ENCODE measurements around the gene MTAP. TPM values are rescaled to one million over a fixed set of nuclear protein-coding genes. Genes with fewer than 3 reads are reported as not detected.

MTAP gene
- total and polyA plus RNA-seq, 2 donors (not counting 1 experiment from before 2014, with no cell fraction given) = 9.8 to 38.4 TPM

DNA sequence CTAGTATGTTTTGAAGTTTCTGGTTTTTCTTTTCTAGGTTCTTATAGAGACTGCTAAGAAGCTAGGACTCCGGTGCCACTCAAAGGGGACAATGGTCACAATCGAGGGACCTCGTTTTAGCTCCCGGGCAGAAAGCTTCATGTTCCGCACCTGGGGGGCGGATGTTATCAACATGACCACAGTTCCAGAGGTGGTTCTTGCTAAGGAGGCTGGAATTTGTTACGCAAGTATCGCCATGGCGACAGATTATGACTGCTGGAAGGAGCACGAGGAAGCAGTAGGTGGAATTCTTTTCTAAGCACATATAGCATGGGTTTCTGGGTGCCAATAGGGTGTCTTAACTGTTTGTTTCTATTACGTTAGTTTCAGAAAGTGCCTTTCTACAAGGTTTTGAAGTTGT, 52.2 kb downstream of the MTAP start:
- peaks cover 5% of the 10 kb centered on the region for H3K4me1 Mint-ChIP-seq
- Histone ChIP-seq H3K9ac (ENCODE audit: low read length) (no peak overlapping the region), H4K20me1 (ENCODE audit: control insufficient read depth, insufficient read depth, low read length, poor library complexity, severe bottlenecking) (no peaks in the 10 kb centered on the region), H3K27ac (ENCODE audit: low read length in 2 of 2) (no peak overlapping the region), H2AFZ (ENCODE audit: insufficient read depth, low read depth, low read length, poor library complexity, severe bottlenecking) (no peak overlapping the region), H3K36me3 (replicated peaks in 1 of 2; ENCODE audit: control extremely low read depth in 1 of 2, control insufficient read depth in 1 of 2, extremely low read depth in 1 of 2, insufficient read depth in 2 of 2, low read length in 1 of 2) (peaks cover 10 to 48% of the 10 kb centered on the region in 2 experiments), H3K4me1 (ENCODE audit: control insufficient read depth in 2 of 2, insufficient read depth in 2 of 2, low read length in 2 of 2) (no peaks in the 10 kb centered on the region), H3K9me3 (ENCODE audit: control extremely low read depth in 1 of 3, control insufficient read depth in 2 of 3, insufficient read depth in 1 of 3, low read length in 2 of 3) (no peaks in the 10 kb centered on the region), H3K79me2 (ENCODE audit: control insufficient read depth, insufficient read depth, low read length) (no peaks in the 10 kb centered on the region), H3K4me2 (replicated peaks; ENCODE audit: low read depth, low read length, poor library complexity, severe bottlenecking) (no peak overlapping the region), H3K27me3 (replicated peaks in 1 of 4; ENCODE audit: control extremely low read depth in 1 of 4, control insufficient read depth in 3 of 4, insufficient read depth in 4 of 4, low read length in 3 of 4) (no peaks in the 10 kb centered on the region), H3K4me3 (ENCODE audit: control extremely low read depth in 1 of 5, extremely low read depth in 1 of 5, insufficient read depth in 1 of 5, low read depth in 2 of 5, low read length in 4 of 5) (no peak overlapping the region)
- CTCF ChIA-PET = no interaction called here
- intact Hi-C loops (cut with micrococcal nuclease) = no loop called here
- H3K27ac Mint-ChIP-seq = no peak overlapping the region
- 100% methylated on average over 9 of the region's 11 CpGs for WGBS (ENCODE audit: insufficient coverage)
- no peaks in the 10 kb centered on the region for H3K9me3 Mint-ChIP-seq (ENCODE audit: insufficient read depth)
- no peak overlapping the region for H3K4me3 Mint-ChIP-seq
- no peaks in the 10 kb centered on the region for H3K27me3 Mint-ChIP-seq
- DNase-seq = no peak
- TF ChIP-seq, protein P1, sequence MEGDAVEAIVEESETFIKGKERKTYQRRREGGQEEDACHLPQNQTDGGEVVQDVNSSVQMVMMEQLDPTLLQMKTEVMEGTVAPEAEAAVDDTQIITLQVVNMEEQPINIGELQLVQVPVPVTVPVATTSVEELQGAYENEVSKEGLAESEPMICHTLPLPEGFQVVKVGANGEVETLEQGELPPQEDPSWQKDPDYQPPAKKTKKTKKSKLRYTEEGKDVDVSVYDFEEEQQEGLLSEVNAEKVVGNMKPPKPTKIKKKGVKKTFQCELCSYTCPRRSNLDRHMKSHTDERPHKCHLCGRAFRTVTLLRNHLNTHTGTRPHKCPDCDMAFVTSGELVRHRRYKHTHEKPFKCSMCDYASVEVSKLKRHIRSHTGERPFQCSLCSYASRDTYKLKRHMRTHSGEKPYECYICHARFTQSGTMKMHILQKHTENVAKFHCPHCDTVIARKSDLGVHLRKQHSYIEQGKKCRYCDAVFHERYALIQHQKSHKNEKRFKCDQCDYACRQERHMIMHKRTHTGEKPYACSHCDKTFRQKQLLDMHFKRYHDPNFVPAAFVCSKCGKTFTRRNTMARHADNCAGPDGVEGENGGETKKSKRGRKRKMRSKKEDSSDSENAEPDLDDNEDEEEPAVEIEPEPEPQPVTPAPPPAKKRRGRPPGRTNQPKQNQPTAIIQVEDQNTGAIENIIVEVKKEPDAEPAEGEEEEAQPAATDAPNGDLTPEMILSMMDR (IDR thresholded peaks at IDR 0.05) = no peak
- no peak for TF ChIP-seq EZH2 (IDR thresholded peaks at IDR 0.05; ENCODE audit: borderline replicate concordance, insufficient read depth, low read depth, low read length, poor library complexity, severe bottlenecking)
- ATAC-seq (ENCODE audit: low read depth) = no peak
- POLR2A ChIA-PET = no interaction called here

DNA sequence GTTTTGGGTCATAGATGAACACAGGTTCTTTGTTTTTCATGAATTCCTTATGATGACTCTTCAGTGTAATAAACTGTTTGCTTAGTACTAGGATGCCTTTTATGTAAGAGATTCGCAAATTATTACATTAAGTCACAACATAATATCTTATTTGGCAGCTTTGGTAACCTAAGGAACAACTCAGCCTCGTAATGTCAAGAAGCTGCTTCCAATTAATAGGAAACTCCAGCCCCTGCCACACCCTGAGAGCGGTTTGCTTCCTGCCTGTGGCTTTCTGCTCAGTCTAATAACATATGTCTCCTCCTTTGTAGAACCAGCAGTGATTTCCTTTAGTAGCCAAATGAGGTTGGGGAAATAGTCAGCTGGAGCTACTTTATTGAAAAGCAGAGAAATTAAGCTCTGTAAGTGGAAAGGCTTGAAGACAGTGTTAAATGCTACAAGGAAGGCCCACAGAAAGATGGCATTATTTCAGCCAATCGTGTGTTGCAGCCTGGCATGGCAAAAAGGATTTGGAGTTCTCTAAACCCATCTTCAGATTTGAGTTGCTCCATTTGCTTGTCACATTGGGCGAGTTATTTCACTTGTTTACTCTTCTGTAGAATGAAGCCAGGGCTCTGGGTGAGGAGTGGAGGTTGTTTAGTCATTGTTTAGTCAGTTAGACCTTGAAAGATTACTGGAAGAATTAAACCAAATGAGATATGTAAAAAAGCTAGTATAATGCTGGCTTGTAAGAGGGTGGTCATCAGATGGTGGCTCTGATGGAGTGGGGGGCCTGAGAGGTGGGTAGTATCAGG, 54.1 kb downstream of the MTAP start:
- H3K27ac ChIP-seq (ENCODE audit: low read length in 2 of 2) = no peak overlapping the region
- H3K4me2 ChIP-seq (replicated peaks; ENCODE audit: low read depth, low read length, poor library complexity, severe bottlenecking) = no peak overlapping the region
- no peak overlapping the region for H3K4me3 ChIP-seq (ENCODE audit: control extremely low read depth in 1 of 5, extremely low read depth in 1 of 5, insufficient read depth in 1 of 5, low read depth in 2 of 5, low read length in 4 of 5)
- H4K20me1 ChIP-seq (ENCODE audit: control insufficient read depth, insufficient read depth, low read length, poor library complexity, severe bottlenecking) = no peaks in the 10 kb centered on the region
- peaks cover 8 to 53% of the 10 kb centered on the region in 2 experiments for H3K36me3 ChIP-seq (replicated peaks in 1 of 2; ENCODE audit: control extremely low read depth in 1 of 2, control insufficient read depth in 1 of 2, extremely low read depth in 1 of 2, insufficient read depth in 2 of 2, low read length in 1 of 2)
- Mint-ChIP-seq H3K27me3 (no peaks in the 10 kb centered on the region), H3K4me1 (peaks cover 6% of the 10 kb centered on the region), H3K4me3 (no peak overlapping the region), H3K9me3 (ENCODE audit: insufficient read depth) (no peaks in the 10 kb centered on the region), H3K27ac (no peak overlapping the region)
- H3K9me3 ChIP-seq (ENCODE audit: control extremely low read depth in 1 of 3, control insufficient read depth in 2 of 3, insufficient read depth in 1 of 3, low read length in 2 of 3) = no peaks in the 10 kb centered on the region
- TF ChIP-seq EZH2 (IDR thresholded peaks at IDR 0.05; ENCODE audit: borderline replicate concordance, insufficient read depth, low read depth, low read length, poor library complexity, severe bottlenecking) = no peak
- TF ChIP-seq, protein P1 (IDR thresholded peaks at IDR 0.05) = no peak
- DNase-seq (no peak), ATAC-seq (ENCODE audit: low read depth) (no peak)
- CTCF ChIA-PET = no interaction called here
- POLR2A ChIA-PET = no interaction called here
- H3K9ac ChIP-seq (ENCODE audit: low read length) = no peak overlapping the region
- H3K79me2 ChIP-seq (ENCODE audit: control insufficient read depth, insufficient read depth, low read length) = no peaks in the 10 kb centered on the region
- intact Hi-C loops (cut with micrococcal nuclease) = no loop called here
- no peak overlapping the region for H2AFZ ChIP-seq (ENCODE audit: insufficient read depth, low read depth, low read length, poor library complexity, severe bottlenecking)
- H3K4me1 ChIP-seq (ENCODE audit: control insufficient read depth in 2 of 2, insufficient read depth in 2 of 2, low read length in 2 of 2) = peaks cover 0 to 2% of the 10 kb centered on the region in 2 donors
- H3K27me3 ChIP-seq (replicated peaks in 1 of 4; ENCODE audit: control extremely low read depth in 1 of 4, control insufficient read depth in 3 of 4, insufficient read depth in 4 of 4, low read length in 3 of 4) = no peaks in the 10 kb centered on the region
- 83% methylated on average over 3 of the region's 5 CpGs for WGBS (ENCODE audit: insufficient coverage)

Measured in B cell (primary cell).